GM12878 (cell line): ENCODE results near the gene SORL1. TPM values are rescaled to one million over a fixed set of nuclear protein-coding genes. Genes with fewer than 3 reads are reported as not detected.

Source experiments
- ATAC-seq: fragments of 200-7000 bp; cut with Tn5 transposase; 3 replicates; pipeline ENCODE4 v1.9.1; 2020; ENCODE audit warnings: mild to moderate bottlenecking, moderate library complexity
- BruUV-seq: library from RNA; stranded (reverse); fragments of 400-500 nt; replicated peaks from 2 replicates; lab custom pipeline; 2021; lab: Mats Ljungman, UMichigan
- CTCF ChIA-PET: fragments of 300-600 bp; sonication (Branson Sonifier 250); formaldehyde crosslinking; extraction: SDS; loops from one replicate; lab custom pipeline; 2021; ENCODE audit warnings: inconsistent platforms; lab: Yijun Ruan, JAX
- POLR2A ChIA-PET: fragments of 350-600 bp; formaldehyde crosslinking; extraction: SDS; loops from one replicate; lab custom pipeline; 2021; ENCODE audit warnings: inconsistent platforms; lab: Charles Lee
- RAD21 ChIA-PET: fragments of 300-600 bp; sonication (Branson Sonifier 250); formaldehyde crosslinking; loops from one replicate; lab custom pipeline; 2023; ENCODE audit warnings: antibody characterized with exemption; ENCODE audit not compliant: unreplicated experiment; lab: Charles Lee
- SMC1A ChIA-PET: fragments of 300-600 bp; sonication (Branson Sonifier 250); formaldehyde crosslinking; loops from one replicate; lab custom pipeline; 2023; ENCODE audit not compliant: unreplicated experiment, uncharacterized antibody; lab: Charles Lee
- DNase-seq: peaks from one replicate; pipeline ENCODE4 v3.0.0-alpha.2; 2011; ENCODE audit warnings: low read depth, low spot score
- FAIRE-seq: peaks from 3 replicates; lab custom pipeline; 2011; peaks lifted over from hg19 to GRCh38; lab: Jason Lieb, UNC
- H2AFZ ChIP-seq: 2 replicates; pipeline ENCODE4 v1.6.0; 2011; ENCODE audit warnings: low read depth, low read length, control low read depth; ENCODE audit not compliant: control insufficient read depth
- H3K27ac ChIP-seq: 2 replicates; pipeline ENCODE4 v1.5.1; 2011; ENCODE audit warnings: control low read depth; ENCODE audit not compliant: control insufficient read depth, insufficient read depth
- H3K27me3 ChIP-seq, 2 experiments: replicated peaks in 1 of 2; 2 replicates each; pipeline versions ENCODE4 v1.6.0 to v1.6.1; 2011; ENCODE audit warnings: low read length in 1 of 2; ENCODE audit not compliant: control insufficient read depth in 2 of 2, insufficient read depth in 2 of 2
- H3K36me3 ChIP-seq, 2 experiments: 2 replicates each; pipeline ENCODE4 v1.5.1; 2011; ENCODE audit warnings: low read length in 1 of 2; ENCODE audit not compliant: control insufficient read depth in 2 of 2, insufficient read depth in 2 of 2
- H3K4me1 ChIP-seq: 2 replicates; pipeline ENCODE4 v1.6.1; 2011; ENCODE audit warnings: mild to moderate bottlenecking, low read length, moderate library complexity, mixed read lengths; ENCODE audit not compliant: control insufficient read depth, insufficient read depth
- H3K4me2 ChIP-seq: 2 replicates; pipeline ENCODE4 v1.6.0; 2011; ENCODE audit warnings: control low read depth; ENCODE audit not compliant: control insufficient read depth, insufficient read depth
- H3K4me3 ChIP-seq: fragments of 200-600 bp; sonication (generic); 2 replicates; pipeline ENCODE4 v1.5.1; 2016
- H3K79me2 ChIP-seq: 2 replicates; pipeline ENCODE4 v1.6.0; 2011; ENCODE audit warnings: low read length; ENCODE audit not compliant: control insufficient read depth, insufficient read depth
- H3K9ac ChIP-seq: 2 replicates; pipeline ENCODE4 v1.8.0; 2011; ENCODE audit warnings: low read length, control low read depth, mixed read lengths; ENCODE audit not compliant: control insufficient read depth, insufficient read depth
- H3K9me3 ChIP-seq: replicated peaks from 3 replicates; pipeline ENCODE4 v1.5.1; 2011; ENCODE audit warnings: mild to moderate bottlenecking, low read length; ENCODE audit not compliant: control insufficient read depth, insufficient read depth
- H4K20me1 ChIP-seq: 2 replicates; pipeline ENCODE4 v1.6.0; 2011; ENCODE audit not compliant: control insufficient read depth, insufficient read depth
- HDGF ChIP-seq: fragments of 450-650 bp; IDR thresholded peaks from 2 replicates; pipeline ENCODE4 v1.6.1; 2016; ENCODE audit warnings: antibody characterized with exemption
- IRF3 ChIP-seq: fragments of 450-650 bp; IDR thresholded peaks from 2 replicates; pipeline ENCODE4 v1.6.1; 2014; ENCODE audit warnings: mild to moderate bottlenecking
- KAT2A ChIP-seq: conservative IDR thresholded peaks from 2 replicates; pipeline ENCODE4 v1.6.1; 2011; ENCODE audit warnings: low read depth, low read length; ENCODE audit not compliant: control insufficient read depth
- KLF5 ChIP-seq: fragments of 450-650 bp; IDR thresholded peaks from 2 replicates; pipeline ENCODE4 v1.6.1; 2014; ENCODE audit warnings: mild to moderate bottlenecking; ENCODE audit not compliant: partially characterized antibody
- MLLT1 ChIP-seq: fragments of 450-650 bp; IDR thresholded peaks from 2 replicates; pipeline ENCODE4 v1.6.1; 2016; ENCODE audit warnings: mild to moderate bottlenecking
- NFXL1 ChIP-seq: fragments of 450-650 bp; IDR thresholded peaks from 2 replicates; pipeline ENCODE4 v1.6.1; 2017; ENCODE audit warnings: antibody characterized with exemption, mild to moderate bottlenecking, borderline replicate concordance
- RELB ChIP-seq: fragments of 450-650 bp; IDR thresholded peaks from 2 replicates; pipeline ENCODE4 v1.6.1; 2017; ENCODE audit warnings: low read depth, mild to moderate bottlenecking, moderate library complexity
- STAT3 ChIP-seq: IDR thresholded peaks from 2 replicates; pipeline ENCODE4 v1.6.1; 2011; ENCODE audit warnings: low read depth, low read length, improper control_type of control experiment
- SUPT20H ChIP-seq: IDR thresholded peaks from 2 replicates; pipeline ENCODE4 v1.6.1; 2011; ENCODE audit warnings: low read depth, mild to moderate bottlenecking, low read length, moderate library complexity, borderline replicate concordance; ENCODE audit not compliant: control insufficient read depth
- TBL1XR1 ChIP-seq: IDR thresholded peaks from 2 replicates; pipeline ENCODE4 v1.6.1; 2012; ENCODE audit warnings: low read depth, low read length, improper control_type of control experiment
- USF2 ChIP-seq: IDR thresholded peaks from 2 replicates; pipeline ENCODE4 v1.6.1; 2011; ENCODE audit warnings: low read depth, low read length, improper control_type of control experiment, borderline replicate concordance
- ZBTB11 ChIP-seq: fragments of 450-650 bp; formaldehyde crosslinking; IDR thresholded peaks from 2 replicates; pipeline ENCODE4 v1.5.0; 2022; ENCODE audit warnings: mild to moderate bottlenecking, missing genetic modification characterization
- ZNF24 ChIP-seq: fragments of 450-650 bp; IDR thresholded peaks from 2 replicates; pipeline ENCODE4 v1.6.1; 2017; ENCODE audit warnings: antibody characterized with exemption, mild to moderate bottlenecking
- WGBS: methylation state at CpG from one replicate; pipeline ENCODE4 v1.1.6; 2016; ENCODE audit warnings: low lambda C conversion rate; ENCODE audit not compliant: insufficient replicate concordance, insufficient coverage; ENCODE audit errors: missing lambda C conversion rate; 5-methylcytosine and 5-hydroxymethylcytosine counted together
- in situ Hi-C: fragments of 300-500 bp; cut with MboI; formaldehyde crosslinking; loops from 9 replicates; pipeline ENCODE4 v1.14.3; 2018; ENCODE audit warnings: mixed read lengths
- intact Hi-C: fragments of 100-400 bp; cut with micrococcal nuclease; formaldehyde crosslinking; loops from one replicate; pipeline ENCODE4 v1.14.2; 2022; ENCODE audit not compliant: unreplicated experiment
- polyA plus RNA-seq, 11 experiments: library from polyadenylated mRNA; depleted of rRNA in 4 of 11; unstranded in 6 of 11; stranded (reverse) in 5 of 11; fragments of >200 nt; fragmentation: Nextera tagmentation in 4 of 11; fragmentation: Illumina TruSeq in 1 of 11; extraction: Ambion mirVana in 4 of 11; extraction: Trizol in 1 of 11; gene quantifications; 1 replicate in 1 of 11; 2 replicates in 10 of 11; pipeline versions ENCODE4 v1.2.1 to v1.2.3, GENCODE V29; 2011 to 2016; ENCODE audit warnings: inconsistent platforms in 2 of 11, missing spikeins in 2 of 11, low read depth in 1 of 11
- total RNA-seq, 4 experiments: library from RNA; depleted of rRNA in 3 of 4; stranded (reverse); fragments of >200 nt in 3 of 4; fragmentation: Illumina TruSeq in 1 of 4; extraction: Trizol in 1 of 4; gene quantifications; 2 replicates each; pipeline versions ENCODE4 v1.2.1 to v1.2.3, GENCODE V29; 2013 to 2021

Gene SORL1
- total and polyA plus RNA-seq, 10 of the 15 experiments (the other 5 are each of a cell fraction or from before 2014, with no cell fraction given) = 20.2 to 107 (median 59.9) TPM

- WGBS = 28% methylated on average over 7 of the region's 7 CpGs
- H3K9ac ChIP-seq = no peak overlapping the region; the same call in 1 of the 2 replicates
- H2AFZ ChIP-seq = no peak overlapping the region
- H3K9me3 ChIP-seq = no peaks in the 10 kb centered on the region; the same call in 2 of the 3 replicates
- H3K79me2 ChIP-seq = peaks cover 23% of the 10 kb centered on the region
- peaks cover 19 to 59% of the 10 kb centered on the region in 2 experiments for H3K36me3 ChIP-seq
- ATAC-seq (peak; percentile 87), DNase-seq (peak; percentile 69), FAIRE-seq (peak; percentile 75)
- in situ Hi-C loops = no loop called here
- BruUV-seq = no TSS peak
- POLR2A ChIA-PET = interaction anchor here (0.9 to 4.0 kb wide), 10 partner anchors 11 to 201 kb away, joined by 3 to 17 read pairs (median 4); no protein-coding TSS in a partner anchor
- CTCF ChIA-PET = interaction anchor here (0.7 to 3.0 kb wide), 15 partner anchors 11 to 180 kb away, joined by 3 to 17 read pairs (median 5); partner anchors contain the start of genes SORL1 and SORL1-AS1
- H3K4me2 ChIP-seq = peak overlapping the region; percentile 70
- RAD21 ChIA-PET = interaction anchor here (0.6 to 3.5 kb wide), 23 partner anchors 11 to 175 kb away, joined by 3 to 57 read pairs (median 4); partner anchors contain the start of gene SORL1-AS1
- SMC1A ChIA-PET = interaction anchor here (0.8 to 5.1 kb wide), 33 partner anchors 11 to 202 kb away, joined by 3 to 34 read pairs (median 4); partner anchors contain the start of gene SC5D
- peak overlapping the region; percentile 24 for H3K4me3 ChIP-seq
- H3K27ac ChIP-seq = peak overlapping the region; percentile 66
- H4K20me1 ChIP-seq = no peaks in the 10 kb centered on the region
- peaks cover 32% of the 10 kb centered on the region for H3K4me1 ChIP-seq
- H3K27me3 ChIP-seq = no peaks in the 10 kb centered on the region
- intact Hi-C loops = no loop called here
- no peak for TF ChIP-seq STAT3
- TF ChIP-seq USF2 = no peak
- TF ChIP-seq ZBTB11 (CRISPR knock-in tag) = no peak
- no peak for TF ChIP-seq SUPT20H
- no peak for TF ChIP-seq IRF3
- TF ChIP-seq NFXL1 = no peak
- TF ChIP-seq ZNF24 = no peak
- peak; percentile 72; the same call in 1 of the 2 replicates for TF ChIP-seq TBL1XR1
- TF ChIP-seq RELB = peak; percentile 27; the same call in 1 of the 2 replicates
- TF ChIP-seq HDGF = no peak
- no peak for TF ChIP-seq KAT2A
- TF ChIP-seq MLLT1 = no peak
- TF ChIP-seq KLF5 = no peak
Observed at GRCh38 chr11:121494355-121495099, 42.4 kb downstream of the SORL1 start.
